Kidney epithelial cell (primary cell): ENCODE measurements around the gene LDB2. TPM values are rescaled to one million over a fixed set of nuclear protein-coding genes. Genes with fewer than 3 reads are reported as not detected.

Experiments
- DNase-seq: peaks from one replicate; pipeline ENCODE4 v3.0.0-alpha.2; 2010; ENCODE audit warnings: low read depth
- H3K27me3 ChIP-seq: 2 replicates; pipeline ENCODE4 v1.6.0; 2011; ENCODE audit warnings: low read length; ENCODE audit not compliant: control insufficient read depth, insufficient read depth
- H3K36me3 ChIP-seq: 2 replicates; pipeline ENCODE4 v1.5.1; 2011; ENCODE audit warnings: low read length; ENCODE audit not compliant: control insufficient read depth, insufficient read depth
- H3K4me3 ChIP-seq: 2 replicates; pipeline ENCODE4 v1.5.1; 2011; ENCODE audit warnings: low read depth, mild to moderate bottlenecking, control low read depth, low read length
- total RNA-seq: library from RNA; depleted of rRNA; stranded (reverse); fragments of >200 nt; gene quantifications from 2 replicates; pipeline ENCODE4 v1.2.3, GENCODE V29; 2015
- TF ChIP-seq, protein P1 (sequence below): IDR thresholded peaks from 2 replicates; pipeline ENCODE4 v1.5.1; 2011; ENCODE audit warnings: mild to moderate bottlenecking, moderate library complexity, low read length, control low read depth, inconsistent platforms; ENCODE audit not compliant: insufficient read depth, poor library complexity, severe bottlenecking

LDB2 gene
- total RNA-seq, 1 donor from 2014 or later: 0.46 TPM

DNA sequence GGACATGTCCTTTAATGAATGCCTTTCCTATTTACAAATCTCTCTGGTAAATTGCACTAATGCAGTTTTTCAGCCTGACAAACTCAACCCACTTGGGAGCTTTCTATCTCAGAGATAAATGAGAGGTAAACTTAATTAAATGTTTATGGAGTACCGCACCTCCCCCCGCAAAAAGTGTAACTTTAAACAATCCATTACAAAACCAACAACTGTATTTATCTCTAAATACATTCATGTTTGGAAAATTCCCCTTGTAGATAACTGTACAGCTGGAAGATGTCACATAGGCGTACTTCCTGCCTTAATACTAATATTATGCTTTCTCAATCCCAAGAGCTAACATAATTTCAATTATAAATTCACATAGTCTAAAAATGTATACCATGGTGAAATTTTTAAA lies 215.5 kb downstream of the LDB2 start:
- no peak for DNase-seq
- H3K27me3 ChIP-seq: no peaks in the 10 kb centered on the region
- H3K36me3 ChIP-seq: no peaks in the 10 kb centered on the region
- no peak overlapping the region for H3K4me3 ChIP-seq
- TF ChIP-seq, protein P1, sequence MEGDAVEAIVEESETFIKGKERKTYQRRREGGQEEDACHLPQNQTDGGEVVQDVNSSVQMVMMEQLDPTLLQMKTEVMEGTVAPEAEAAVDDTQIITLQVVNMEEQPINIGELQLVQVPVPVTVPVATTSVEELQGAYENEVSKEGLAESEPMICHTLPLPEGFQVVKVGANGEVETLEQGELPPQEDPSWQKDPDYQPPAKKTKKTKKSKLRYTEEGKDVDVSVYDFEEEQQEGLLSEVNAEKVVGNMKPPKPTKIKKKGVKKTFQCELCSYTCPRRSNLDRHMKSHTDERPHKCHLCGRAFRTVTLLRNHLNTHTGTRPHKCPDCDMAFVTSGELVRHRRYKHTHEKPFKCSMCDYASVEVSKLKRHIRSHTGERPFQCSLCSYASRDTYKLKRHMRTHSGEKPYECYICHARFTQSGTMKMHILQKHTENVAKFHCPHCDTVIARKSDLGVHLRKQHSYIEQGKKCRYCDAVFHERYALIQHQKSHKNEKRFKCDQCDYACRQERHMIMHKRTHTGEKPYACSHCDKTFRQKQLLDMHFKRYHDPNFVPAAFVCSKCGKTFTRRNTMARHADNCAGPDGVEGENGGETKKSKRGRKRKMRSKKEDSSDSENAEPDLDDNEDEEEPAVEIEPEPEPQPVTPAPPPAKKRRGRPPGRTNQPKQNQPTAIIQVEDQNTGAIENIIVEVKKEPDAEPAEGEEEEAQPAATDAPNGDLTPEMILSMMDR: no peak

DNA sequence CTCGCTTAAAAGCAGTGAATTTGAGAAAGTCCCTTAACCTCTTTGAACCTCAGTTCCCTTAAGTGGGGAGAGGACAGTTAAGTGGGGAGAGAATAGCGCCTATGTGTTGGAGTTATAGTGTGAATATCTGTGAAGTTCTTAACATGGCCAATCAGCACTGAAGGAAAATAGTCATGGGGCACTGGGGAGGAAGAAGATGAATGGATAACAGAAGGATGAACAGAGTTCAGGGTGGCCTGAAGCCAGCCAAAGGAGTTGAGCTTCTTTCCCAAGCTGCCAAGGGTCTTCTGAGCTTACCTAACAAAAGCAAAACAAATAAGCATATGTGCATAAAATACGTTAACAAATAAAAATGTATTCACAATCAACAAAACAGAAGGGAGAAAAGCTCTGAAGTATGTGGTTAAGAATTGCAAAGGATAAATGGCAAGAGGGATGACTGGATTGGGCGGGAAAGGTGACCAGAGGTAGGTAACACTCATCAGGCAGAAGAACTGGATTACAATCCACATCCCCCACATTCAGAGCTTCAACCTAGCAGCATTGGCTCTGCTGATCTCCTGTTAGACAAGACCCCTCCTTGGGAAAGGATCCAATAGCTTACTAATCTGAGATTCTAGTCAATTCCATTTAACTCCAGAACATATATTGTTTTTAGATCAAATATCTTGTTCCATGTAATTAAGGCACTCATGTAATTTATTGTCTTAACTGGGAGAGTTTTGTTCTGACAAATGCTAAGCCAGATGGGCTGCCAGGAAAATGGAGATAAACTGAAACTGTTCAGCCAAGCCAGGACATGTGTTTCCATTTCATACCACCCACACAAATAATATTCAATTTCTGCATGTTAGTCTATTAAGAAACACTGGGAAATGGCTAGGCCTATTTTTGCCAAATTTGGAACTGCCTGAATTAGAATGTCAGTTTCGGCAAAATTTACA lies 221.2 kb downstream of the LDB2 start:
- H3K36me3 ChIP-seq: no peaks in the 10 kb centered on the region
- DNase-seq: no peak
- no peak overlapping the region for H3K4me3 ChIP-seq
- TF ChIP-seq, protein P1: no peak
- H3K27me3 ChIP-seq: no peaks in the 10 kb centered on the region

- H3K36me3 ChIP-seq: no peaks in the 10 kb centered on the region
- TF ChIP-seq, protein P1: no peak
- no peaks in the 10 kb centered on the region for H3K27me3 ChIP-seq
- no peak for DNase-seq
- H3K4me3 ChIP-seq: no peak overlapping the region
These were observed 222.1 kb downstream of the LDB2 start for GRCh38 chr4:16676230-16676770.

GRCh38 chr4:16674082-16674481 lies 224.4 kb downstream of the LDB2 start:
- no peaks in the 10 kb centered on the region for H3K36me3 ChIP-seq
- TF ChIP-seq, protein P1: no peak
- no peak for DNase-seq
- H3K27me3 ChIP-seq: no peaks in the 10 kb centered on the region
- H3K4me3 ChIP-seq: no peak overlapping the region

DNA sequence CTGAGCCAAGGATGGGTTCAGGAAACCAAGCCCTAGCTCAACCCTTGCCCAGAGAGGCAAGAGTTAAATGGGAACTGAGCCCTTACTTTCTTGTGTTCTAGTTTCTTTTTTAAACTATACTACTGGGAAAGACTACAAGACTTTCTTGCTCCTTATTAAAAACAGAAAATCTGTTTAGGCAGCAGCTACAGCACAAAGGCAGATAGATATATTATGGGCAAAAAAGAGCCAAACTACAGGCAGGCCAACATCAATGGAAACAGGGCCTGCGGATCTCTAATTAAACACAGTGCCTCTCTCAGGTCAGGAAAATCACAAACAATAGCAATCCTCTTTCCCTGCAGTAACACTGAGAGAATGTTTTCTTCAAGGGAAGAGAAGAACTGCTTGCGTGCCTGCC lies 226.0 kb downstream of the LDB2 start:
- H3K4me3 ChIP-seq: no peak overlapping the region
- no peaks in the 10 kb centered on the region for H3K36me3 ChIP-seq
- no peaks in the 10 kb centered on the region for H3K27me3 ChIP-seq
- no peak for DNase-seq
- TF ChIP-seq, protein P1: no peak

- no peak for DNase-seq
- no peaks in the 10 kb centered on the region for H3K27me3 ChIP-seq
- TF ChIP-seq, protein P1: no peak
- H3K4me3 ChIP-seq: no peak overlapping the region
- H3K36me3 ChIP-seq: no peaks in the 10 kb centered on the region
These were observed 226.7 kb downstream of the LDB2 start for GRCh38 chr4:16671741-16672140.
